ENCODE data around the gene TMEM9B.
"Not testable (repeated sequence)": the region's sequence is repeated elsewhere in the genome, so short reads cannot be mapped to it uniquely, and the experiment has no call there.

The TMEM9B gene

GRCh38 chr11:8964324-8965320 lies at the start of gene TMEM9B:
Gene TMEM9B (minus strand): TSS chr11:8964442. CDS start chr11:8964313, 129 bp downstream.
- peak; percentile 92 for DNase-seq (ENCODE audit: low spot score)

DNA sequence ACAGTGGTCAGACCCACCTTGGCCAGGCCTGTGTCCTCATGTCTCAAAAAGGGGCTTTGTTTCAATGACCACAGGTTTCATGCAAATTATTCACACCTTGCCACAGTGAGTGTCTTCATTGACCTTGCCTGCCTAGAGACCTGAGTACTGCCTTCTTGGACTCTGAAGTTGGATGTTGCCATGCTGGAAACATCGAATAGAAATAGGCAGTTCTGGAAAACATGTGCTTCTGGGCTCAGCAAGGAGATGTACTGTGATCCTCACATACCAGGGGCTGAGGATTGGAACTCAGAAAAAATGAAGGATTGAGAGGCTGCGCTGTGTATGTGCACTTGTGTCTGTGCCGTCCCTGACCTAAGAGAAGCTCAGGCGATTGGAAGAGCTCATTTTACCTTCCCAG lies 49.1 kb upstream of the TMEM9B start:
- DNase-seq (ENCODE audit: low spot score), result no peak

DNA sequence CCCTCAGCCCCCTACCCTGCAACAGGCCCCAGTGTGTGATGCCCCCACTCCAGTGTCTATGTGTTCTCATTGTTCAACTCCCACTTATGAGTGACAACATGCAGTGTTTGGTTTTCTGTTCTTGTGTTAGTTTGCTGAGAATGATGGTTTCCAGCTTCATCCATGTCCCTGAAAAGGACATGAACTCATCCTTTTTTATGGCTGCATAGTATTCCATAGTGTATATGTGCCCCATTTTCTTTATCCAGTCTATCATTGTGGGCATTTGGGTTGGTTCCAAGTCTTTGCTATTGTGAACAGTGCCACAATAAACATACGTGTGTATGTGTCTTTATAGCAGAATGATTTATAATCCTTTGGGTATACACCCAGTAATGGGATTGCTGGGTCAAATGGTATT lies 45.3 kb upstream of the TMEM9B start:
- not testable (repeated sequence) for DNase-seq (ENCODE audit: low spot score)

GRCh38 chr11:9008661-9009060 lies 44.4 kb upstream of the TMEM9B start:
- no peak for DNase-seq (ENCODE audit: low spot score)

GRCh38 chr11:9008011-9008550 lies 43.8 kb upstream of the TMEM9B start:
- no peak for DNase-seq (ENCODE audit: low spot score)

- DNase-seq (ENCODE audit: low spot score), result no peak
These were observed 40.8 kb upstream of the TMEM9B start for GRCh38 chr11:9005087-9005486.

DNA sequence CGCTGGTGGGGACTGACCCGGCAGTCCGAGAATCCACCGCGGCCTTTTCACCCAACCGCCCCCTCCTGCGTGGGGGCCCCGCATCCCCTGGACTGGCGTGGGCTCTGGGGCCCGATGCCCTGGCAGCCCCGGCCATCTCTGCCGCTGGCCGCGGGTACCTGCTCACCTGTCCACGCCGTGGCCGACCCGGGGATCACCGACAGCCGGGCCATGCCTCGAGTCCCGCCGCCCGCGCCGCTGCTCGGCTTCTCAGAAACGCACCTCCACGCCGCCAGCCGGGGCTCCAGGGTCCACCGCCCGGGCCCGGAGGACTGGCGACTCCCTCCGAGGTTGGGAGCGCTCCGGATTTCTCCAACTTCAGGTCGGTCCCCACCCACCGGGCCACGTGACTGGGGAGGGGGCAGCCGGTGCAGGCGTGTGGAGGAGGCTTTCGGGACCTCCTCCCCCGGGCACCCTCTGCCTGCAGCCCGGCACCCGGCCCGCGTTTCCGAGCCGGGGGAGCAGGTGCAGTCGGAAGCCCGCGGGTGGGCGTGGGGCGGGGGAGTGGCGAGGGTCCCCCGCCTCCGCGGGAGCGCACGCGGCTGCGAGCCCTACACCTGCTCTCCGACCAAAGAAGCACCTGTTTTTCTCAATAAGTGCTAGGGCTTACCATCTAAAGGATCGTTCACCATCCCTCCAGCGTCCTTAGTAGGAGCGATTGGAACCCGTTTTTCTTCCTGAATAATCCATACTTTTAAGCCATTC lies 40.1 kb upstream of the TMEM9B start:
- DNase-seq (ENCODE audit: low spot score), result no peak

DNA sequence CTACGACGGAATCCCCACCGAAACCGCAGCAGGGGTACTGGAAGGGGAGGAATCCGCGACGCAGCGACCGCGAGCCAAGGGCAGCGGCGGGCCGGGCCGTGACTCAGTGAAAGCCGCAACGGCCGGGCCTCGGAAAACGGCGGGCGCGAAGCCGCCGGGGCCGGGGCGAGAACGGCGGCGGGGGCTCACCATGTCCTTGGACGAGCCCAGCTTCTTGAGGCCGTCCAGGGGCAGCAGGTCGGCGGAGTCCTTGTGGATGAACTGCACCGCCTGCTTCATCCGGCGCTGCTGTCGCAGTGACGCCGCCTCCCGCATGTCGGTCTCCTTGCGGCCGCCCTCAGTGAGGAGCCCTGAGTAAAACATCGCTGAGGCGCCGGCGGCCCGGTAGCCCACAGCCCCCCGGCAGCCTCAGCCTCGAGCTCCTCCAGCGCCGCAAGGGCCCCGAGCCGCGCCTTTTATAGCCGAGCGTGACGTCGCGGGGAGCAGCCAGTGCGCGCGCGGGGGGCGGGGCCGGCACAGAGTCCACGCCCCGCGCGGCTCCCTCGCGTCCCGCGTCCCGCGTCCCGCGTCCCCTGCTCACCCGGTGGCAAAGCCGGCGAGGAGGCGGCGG lies 39.4 kb upstream of the TMEM9B start, which contains the start of gene NRIP3:
NRIP3 (minus strand) TSS at position 429 of the 610 bp plus-strand sequence; CDS start at position 363, 66 bp downstream.
- peak; percentile 75 for DNase-seq (ENCODE audit: low spot score)

- DNase-seq (ENCODE audit: low spot score), result no peak
These were observed 38.8 kb upstream of the TMEM9B start for GRCh38 chr11:9002920-9003572.

DNA sequence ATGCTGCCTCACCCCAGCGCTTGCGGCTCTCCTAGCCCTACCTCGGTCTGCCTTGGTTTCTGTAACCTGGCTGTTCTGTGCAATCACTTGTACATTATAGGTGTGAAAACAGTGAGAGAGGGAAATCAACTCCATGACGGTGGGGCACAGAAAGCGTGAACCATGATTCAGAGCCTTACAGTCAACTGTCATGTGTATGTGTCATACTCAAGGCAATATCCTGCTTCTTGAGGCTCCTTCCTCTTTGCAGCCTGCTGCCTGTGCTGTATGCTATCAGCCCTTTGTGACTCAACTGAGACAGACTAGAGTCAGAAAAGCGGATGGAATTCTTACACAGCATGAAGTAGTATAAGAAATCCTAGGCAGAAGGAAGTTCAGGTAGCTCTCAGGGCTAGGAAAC lies 37.5 kb upstream of the TMEM9B start:
- peak; percentile 81 for DNase-seq (ENCODE audit: low spot score)

GRCh38 chr11:8998017-8998416 lies 33.8 kb upstream of the TMEM9B start:
- DNase-seq (ENCODE audit: low spot score), result no peak

- no peak for DNase-seq (ENCODE audit: low spot score)
These were observed 33.2 kb upstream of the TMEM9B start for GRCh38 chr11:8997451-8997850.

- DNase-seq (ENCODE audit: low spot score), result peak; percentile 72
These were observed 25.2 kb upstream of the TMEM9B start for GRCh38 chr11:8989453-8989852.

- peak; percentile 70 for DNase-seq (ENCODE audit: low spot score)
These were observed 24.3 kb upstream of the TMEM9B start for GRCh38 chr11:8988329-8989234.

GRCh38 chr11:8987446-8987845 lies 23.2 kb upstream of the TMEM9B start:
- no peak for DNase-seq (ENCODE audit: low spot score)

GRCh38 chr11:8986772-8987171 lies 22.5 kb upstream of the TMEM9B start:
- not testable (repeated sequence) for DNase-seq (ENCODE audit: low spot score)

DNA sequence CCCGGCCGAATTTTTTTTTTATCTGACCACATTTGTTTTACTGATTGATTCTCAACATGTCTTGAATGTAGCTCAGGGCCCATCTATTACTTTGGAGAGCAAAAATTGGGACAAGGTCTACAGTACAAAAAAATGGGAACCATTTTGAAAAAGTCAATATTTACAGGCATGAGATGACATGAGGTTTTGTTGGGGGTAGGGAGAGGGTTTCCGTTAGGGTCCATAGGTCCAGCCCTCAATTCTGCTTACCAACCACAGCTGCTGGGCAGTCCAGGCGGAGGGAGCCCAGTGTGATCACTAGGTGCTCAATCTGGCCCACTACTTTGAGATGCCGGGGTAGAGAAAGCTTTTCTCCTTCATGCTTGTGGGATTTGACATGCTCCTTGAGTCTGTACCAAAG lies 21.2 kb upstream of the TMEM9B start:
- no peak for DNase-seq (ENCODE audit: low spot score)

DNA sequence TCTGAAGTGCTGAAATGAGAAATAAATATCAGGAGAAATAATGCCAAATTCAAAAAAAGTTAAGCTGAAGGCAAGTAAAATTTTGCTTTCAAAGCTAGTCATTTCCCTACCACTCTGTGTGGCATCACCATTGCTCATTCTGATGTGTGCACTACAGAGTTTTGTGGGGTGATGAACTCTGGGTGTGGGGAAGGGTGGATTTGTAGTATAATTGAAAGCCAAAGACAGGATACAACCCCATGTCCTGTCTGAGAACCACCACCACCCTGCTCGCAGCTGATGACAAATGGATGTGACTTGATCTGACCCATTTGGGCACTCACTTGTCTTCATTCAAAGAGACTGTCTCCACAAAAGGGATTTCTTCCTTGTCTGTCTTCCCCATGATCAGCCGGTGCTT lies 19.3 kb upstream of the TMEM9B start:
- DNase-seq (ENCODE audit: low spot score), result no peak

DNA sequence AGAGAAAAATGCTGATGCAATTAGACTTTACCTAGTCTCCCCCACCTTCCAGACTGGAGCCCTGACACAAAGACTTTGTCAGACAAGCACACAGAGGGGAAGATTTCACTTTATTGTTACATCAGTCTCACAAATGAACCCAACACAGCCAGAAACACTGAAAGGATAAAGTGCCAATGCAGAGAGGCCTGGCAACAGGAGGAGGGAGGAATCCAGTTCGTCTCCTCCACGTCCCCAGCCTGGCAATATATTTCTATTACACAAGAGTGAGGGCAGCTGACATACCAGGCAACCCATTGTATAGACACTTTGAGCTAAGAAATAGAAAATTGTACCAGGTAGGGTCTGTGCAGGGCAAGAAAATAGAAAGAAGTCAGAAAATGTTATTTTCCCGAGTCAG lies 16.2 kb upstream of the TMEM9B start:
- DNase-seq (ENCODE audit: low spot score), result no peak

- DNase-seq (ENCODE audit: low spot score), result not testable (repeated sequence)
These were observed 15.1 kb upstream of the TMEM9B start for GRCh38 chr11:8979365-8979764.

Measured in AG08395 (cell line).